Bronchial epithelial cell (primary cell): ENCODE data around the gene TRAPPC12. TPM values are rescaled to one million over a fixed set of nuclear protein-coding genes. Genes with fewer than 3 reads are reported as not detected.

ENCODE experiments used
- DNase-seq: peaks from one replicate; pipeline ENCODE4 v3.0.0-alpha.2; 2010; ENCODE audit warnings: low read depth
- FAIRE-seq: peaks from 2 replicates; lab custom pipeline; 2011; peaks lifted over from hg19 to GRCh38; lab: Jason Lieb, UNC
- H3K27me3 ChIP-seq: 2 replicates; pipeline ENCODE4 v1.5.1; 2011; ENCODE audit warnings: low read length; ENCODE audit not compliant: control insufficient read depth, insufficient read depth
- H3K36me3 ChIP-seq: 2 replicates; pipeline ENCODE4 v1.5.1; 2011; ENCODE audit warnings: low read length; ENCODE audit not compliant: control insufficient read depth, insufficient read depth
- H3K4me3 ChIP-seq: 2 replicates; pipeline ENCODE4 v1.5.1; 2011; ENCODE audit warnings: mild to moderate bottlenecking, low read depth, low read length, control low read depth
- CTCF ChIP-seq: IDR thresholded peaks from 2 replicates; pipeline ENCODE4 v1.5.1; 2011; ENCODE audit warnings: mild to moderate bottlenecking, moderate library complexity, low read length, control low read depth, inconsistent platforms; ENCODE audit not compliant: insufficient read depth, severe bottlenecking
- total RNA-seq: library from RNA; depleted of rRNA; stranded (reverse); fragments of >200 nt; gene quantifications from 2 replicates; pipeline ENCODE4 v1.2.1, GENCODE V29; 2014

The TRAPPC12 gene
- total RNA-seq, 1 donor from 2014 or later = 52.9 TPM

- H3K36me3 ChIP-seq = peaks cover 16% of the 10 kb centered on the region
- FAIRE-seq (no peak), DNase-seq (no peak)
- H3K4me3 ChIP-seq = no peak overlapping the region
- H3K27me3 ChIP-seq = no peaks in the 10 kb centered on the region
- TF ChIP-seq CTCF = no peak
Observed at GRCh38 chr2:3472966-3473365, 93.5 kb downstream of the TRAPPC12 start.

- FAIRE-seq (no peak), DNase-seq (no peak)
- no peaks in the 10 kb centered on the region for H3K27me3 ChIP-seq
- no peak for TF ChIP-seq CTCF
- peaks cover 13% of the 10 kb centered on the region for H3K36me3 ChIP-seq
- H3K4me3 ChIP-seq = no peak overlapping the region
Observed at GRCh38 chr2:3475771-3476170, 96.3 kb downstream of the TRAPPC12 start.

- H3K36me3 ChIP-seq = peaks cover 13% of the 10 kb centered on the region
- FAIRE-seq = no peak
- TF ChIP-seq CTCF = no peak
- no peak for DNase-seq
- no peaks in the 10 kb centered on the region for H3K27me3 ChIP-seq
- no peak overlapping the region for H3K4me3 ChIP-seq
Observed at GRCh38 chr2:3476321-3476984, 97.0 kb downstream of the TRAPPC12 start.

- Histone ChIP-seq H3K4me3 (no peak overlapping the region), H3K27me3 (no peaks in the 10 kb centered on the region), H3K36me3 (peaks cover 15% of the 10 kb centered on the region)
- DNase-seq (no peak), FAIRE-seq (no peak)
- no peak for TF ChIP-seq CTCF
Observed at GRCh38 chr2:3476985-3477327, 97.5 kb downstream of the TRAPPC12 start.

GRCh38 chr2:3478846-3479385 is 99.4 kb downstream of the TRAPPC12 start:
- FAIRE-seq (no peak), DNase-seq (no peak)
- Histone ChIP-seq H3K36me3 (peaks cover 11% of the 10 kb centered on the region), H3K27me3 (no peaks in the 10 kb centered on the region), H3K4me3 (no peak overlapping the region)
- TF ChIP-seq CTCF = no peak
